ENCODE results near the gene DNAJA3. TPM values are rescaled to one million over a fixed set of nuclear protein-coding genes. Genes with fewer than 3 reads are reported as not detected.

Gene DNAJA3
- 10 to 100 TPM; 24.8 to 42.4 (median 31.8) TPM for total RNA-seq

DNA sequence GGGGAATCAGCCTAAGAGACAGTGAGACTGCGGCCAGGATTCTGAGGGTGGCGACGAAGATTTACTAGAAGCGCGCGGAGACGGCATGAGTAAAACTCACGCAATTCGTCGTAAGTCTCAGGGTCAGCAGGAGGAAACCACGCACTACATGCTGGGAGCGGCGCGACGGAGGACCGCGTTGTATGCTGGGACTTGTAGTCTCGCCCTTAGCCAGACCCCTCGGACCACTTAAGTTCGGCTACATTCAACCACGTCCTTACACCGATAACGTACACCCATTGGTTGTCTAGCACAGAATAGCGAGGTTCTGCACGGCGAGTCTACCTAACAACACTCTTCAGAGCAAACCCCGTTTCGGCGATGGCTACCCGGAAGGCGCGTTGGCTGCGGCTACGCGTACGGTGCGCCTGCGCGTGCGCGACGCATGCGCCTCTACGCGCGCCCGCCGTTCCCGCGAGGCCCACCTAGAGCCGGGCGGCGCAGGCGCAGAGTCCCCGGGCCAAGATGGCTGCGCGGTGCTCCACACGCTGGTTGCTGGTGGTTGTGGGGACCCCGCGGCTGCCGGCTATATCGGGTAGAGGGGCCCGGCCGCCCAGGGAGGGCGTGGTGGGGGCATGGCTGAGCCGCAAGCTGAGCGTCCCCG is at the start of gene DNAJA3:
Gene DNAJA3 (plus strand): TSS at position 491 of the 643 bp plus-strand sequence. CDS start 14 bp downstream, at position 505.
- TF ChIP-seq, protein P1, sequence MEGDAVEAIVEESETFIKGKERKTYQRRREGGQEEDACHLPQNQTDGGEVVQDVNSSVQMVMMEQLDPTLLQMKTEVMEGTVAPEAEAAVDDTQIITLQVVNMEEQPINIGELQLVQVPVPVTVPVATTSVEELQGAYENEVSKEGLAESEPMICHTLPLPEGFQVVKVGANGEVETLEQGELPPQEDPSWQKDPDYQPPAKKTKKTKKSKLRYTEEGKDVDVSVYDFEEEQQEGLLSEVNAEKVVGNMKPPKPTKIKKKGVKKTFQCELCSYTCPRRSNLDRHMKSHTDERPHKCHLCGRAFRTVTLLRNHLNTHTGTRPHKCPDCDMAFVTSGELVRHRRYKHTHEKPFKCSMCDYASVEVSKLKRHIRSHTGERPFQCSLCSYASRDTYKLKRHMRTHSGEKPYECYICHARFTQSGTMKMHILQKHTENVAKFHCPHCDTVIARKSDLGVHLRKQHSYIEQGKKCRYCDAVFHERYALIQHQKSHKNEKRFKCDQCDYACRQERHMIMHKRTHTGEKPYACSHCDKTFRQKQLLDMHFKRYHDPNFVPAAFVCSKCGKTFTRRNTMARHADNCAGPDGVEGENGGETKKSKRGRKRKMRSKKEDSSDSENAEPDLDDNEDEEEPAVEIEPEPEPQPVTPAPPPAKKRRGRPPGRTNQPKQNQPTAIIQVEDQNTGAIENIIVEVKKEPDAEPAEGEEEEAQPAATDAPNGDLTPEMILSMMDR (IDR thresholded peaks at IDR 0.05; ENCODE audit: low read depth) = no peak

DNA sequence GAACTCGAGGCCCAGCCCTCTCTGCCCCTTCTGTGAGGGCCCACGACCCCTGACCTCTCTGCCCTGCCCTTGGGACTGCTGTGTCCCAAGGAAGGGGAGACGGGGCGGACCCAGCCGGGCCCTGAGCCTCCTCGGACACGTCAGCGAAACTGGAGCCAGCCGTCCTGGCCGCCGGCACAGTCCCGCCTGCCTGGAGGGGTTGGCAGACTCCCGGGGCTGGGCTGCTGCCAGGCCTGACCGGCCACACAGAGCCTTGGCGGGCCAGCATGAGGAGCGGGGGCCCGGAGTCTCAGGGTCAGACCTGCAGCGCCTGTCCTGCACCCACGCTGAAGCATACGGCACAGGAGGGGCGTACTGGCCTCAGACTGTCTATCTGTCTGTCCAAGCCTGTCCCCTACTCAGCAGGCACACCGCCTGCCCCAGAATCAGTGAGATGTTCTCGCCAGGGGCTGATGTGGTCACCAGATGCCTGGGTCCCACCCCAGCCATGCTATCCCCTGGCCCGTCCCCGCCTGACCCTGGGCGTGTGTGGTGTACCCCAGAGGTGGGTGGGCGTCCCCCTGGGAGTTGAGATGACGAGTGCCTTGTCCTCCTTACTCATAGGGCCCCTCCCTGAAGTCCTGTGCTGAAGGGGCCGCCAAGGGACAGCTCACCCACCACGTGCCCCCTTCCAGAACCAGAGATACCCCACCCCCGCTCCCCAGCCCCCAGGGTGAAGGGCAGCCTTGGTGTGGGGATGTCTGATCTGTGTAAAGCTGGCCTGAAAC is 49.4 kb upstream of the DNAJA3 start:
- TF ChIP-seq, protein P1 (IDR thresholded peaks at IDR 0.05; ENCODE audit: low read depth) = no peak

DNA sequence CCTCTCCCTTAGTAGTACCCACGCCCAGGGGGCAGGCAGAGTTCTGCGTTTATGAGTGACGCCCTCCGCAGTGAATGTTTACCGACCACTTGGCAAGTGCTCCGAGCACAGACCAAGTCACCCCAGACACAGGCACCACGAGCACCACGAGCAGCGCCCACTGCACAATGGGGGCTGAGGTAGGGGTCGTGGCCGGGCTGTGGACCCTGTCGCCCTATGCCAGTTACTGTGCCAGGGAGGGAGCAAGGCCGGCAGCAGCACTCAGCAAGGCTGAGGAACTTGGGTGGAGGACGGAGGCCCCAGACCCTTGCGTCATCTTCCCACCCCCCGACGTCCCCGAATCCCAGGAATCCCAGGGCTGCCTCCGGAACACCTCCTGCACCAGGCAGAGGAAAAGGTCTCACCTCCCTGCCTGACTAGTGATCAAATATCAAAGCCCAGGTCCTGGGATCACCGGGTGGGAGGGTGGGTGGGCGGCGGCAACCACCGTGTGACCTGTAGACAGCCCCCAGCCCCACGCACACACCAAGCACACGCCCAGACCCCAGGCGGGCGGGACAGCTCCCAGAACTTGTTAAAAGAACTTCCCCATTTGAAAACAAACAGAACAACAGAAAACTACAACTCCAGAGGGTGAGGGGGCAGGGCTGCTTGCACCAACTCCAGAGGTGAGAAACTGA is 48.6 kb upstream of the DNAJA3 start:
- TF ChIP-seq, protein P1 (IDR thresholded peaks at IDR 0.05; ENCODE audit: low read depth) = no peak

DNA sequence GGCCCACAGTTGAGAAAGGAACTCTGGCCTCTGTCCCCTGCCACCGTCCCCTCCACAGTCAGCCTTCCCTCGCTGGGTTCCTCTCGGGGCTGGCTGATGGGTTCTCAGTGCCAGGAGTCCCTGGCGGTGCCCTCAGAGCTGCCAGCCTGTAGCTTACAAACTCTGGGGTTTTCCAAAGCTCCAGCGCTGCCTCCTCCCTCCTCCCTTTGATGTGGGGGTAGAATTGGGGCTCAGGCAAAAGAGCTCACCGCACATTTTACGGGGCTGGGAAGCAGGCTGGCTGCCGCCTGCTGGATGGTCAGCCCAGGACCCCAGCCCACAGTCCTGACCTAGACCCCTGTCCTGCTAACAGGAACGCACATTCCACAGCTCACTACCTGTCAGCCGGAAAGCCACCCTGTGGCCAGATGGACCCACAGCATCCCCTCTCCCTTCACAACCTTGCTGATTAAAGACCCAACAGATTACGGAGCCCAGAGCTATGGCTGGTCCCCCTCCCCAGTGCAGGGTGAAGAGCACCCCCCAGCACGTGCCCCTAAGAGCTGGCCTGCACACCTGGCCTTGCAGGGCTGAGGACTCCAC is 48.0 kb upstream of the DNAJA3 start:
- TF ChIP-seq, protein P1 (IDR thresholded peaks at IDR 0.05; ENCODE audit: low read depth) = no peak

DNA sequence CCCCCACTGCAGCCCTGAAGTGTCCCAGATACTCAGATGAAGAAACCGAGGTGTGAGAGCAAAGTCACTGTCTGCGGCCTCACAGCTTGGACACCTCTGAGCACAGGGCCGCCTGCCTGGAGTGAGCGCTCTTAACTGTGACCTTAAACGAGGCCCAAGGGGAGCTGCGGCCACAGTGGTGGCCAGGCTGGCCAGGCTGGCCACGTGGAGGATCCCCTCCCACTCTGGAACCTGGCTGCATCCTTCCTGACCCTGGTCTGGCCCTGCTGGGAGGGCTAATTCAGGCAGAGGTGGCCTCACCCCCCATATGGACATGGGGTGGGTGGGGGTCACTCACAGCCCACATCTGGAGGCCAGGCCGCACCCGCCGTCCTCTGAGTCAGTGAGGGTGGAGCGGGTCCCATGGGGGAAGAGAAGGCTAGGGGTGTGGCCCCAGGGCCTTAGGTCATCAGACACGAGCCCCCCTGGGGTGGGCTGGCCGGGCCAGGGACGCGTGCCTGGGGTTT is 47.5 kb upstream of the DNAJA3 start:
- TF ChIP-seq, protein P1 (IDR thresholded peaks at IDR 0.05; ENCODE audit: low read depth) = no peak

DNA sequence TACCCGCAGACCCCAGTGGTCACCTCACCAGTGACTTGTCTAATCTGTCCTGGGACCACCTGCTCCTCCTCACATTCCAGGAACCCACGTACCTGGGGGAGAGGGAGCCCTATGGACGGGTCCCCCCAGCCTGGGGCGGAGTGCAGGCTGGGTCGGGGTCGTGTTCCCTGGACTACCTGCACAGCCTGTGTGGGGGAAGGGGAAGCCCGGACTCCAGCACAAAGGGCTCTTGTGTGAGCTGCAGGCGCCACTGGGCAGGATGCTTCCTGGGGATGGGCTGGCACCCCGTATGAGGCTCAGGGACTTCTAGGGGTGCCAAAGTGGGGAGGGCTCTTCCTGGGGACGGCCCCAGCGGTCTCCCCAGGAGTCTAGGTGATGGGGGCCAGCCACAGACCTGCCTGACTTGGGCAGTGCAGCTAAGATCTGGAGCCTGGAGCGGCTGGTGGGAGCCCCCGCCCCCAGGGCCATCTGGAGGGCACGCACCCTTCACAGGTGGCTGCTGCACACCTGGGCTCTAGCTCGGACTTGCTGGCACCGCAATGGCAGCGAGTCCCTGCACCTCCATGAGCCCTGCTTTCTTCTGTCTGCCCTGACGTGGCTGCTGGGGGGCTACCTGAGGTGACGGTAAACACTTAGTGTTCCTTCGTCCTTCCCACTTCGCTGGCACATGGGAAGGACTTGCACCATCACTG is 46.5 kb upstream of the DNAJA3 start:
- TF ChIP-seq, protein P1 (IDR thresholded peaks at IDR 0.05; ENCODE audit: low read depth) = no peak
